Measurements from ENCODE around the gene PRKAG2.
"Not testable (repeated sequence)": the region's sequence is repeated elsewhere in the genome, so short reads cannot be mapped to it uniquely, and the experiment has no call there.

Gene PRKAG2

GRCh38 chr7:151883857-151884256, 6.9 kb upstream of the PRKAG2 start:
- DNase-seq = no peak

GRCh38 chr7:151882734-151883133, 5.8 kb upstream of the PRKAG2 start:
- DNase-seq = no peak

- no peak for DNase-seq
These were observed 3.8 kb upstream of the PRKAG2 start for GRCh38 chr7:151880688-151881087.

GRCh38 chr7:151877911-151878835, 1.3 kb upstream of the PRKAG2 start:
- DNase-seq = no peak

- no peak for DNase-seq
These were observed 695 bp downstream of the PRKAG2 start for GRCh38 chr7:151875942-151876898.

GRCh38 chr7:151874479-151874878, 2.4 kb downstream of the PRKAG2 start:
- not testable (repeated sequence) for DNase-seq

- no peak for DNase-seq
These were observed 3.4 kb downstream of the PRKAG2 start for GRCh38 chr7:151873402-151873965.

- DNase-seq = no peak
These were observed 4.1 kb downstream of the PRKAG2 start for GRCh38 chr7:151872531-151873401.

- DNase-seq = no peak
These were observed 5.0 kb downstream of the PRKAG2 start for GRCh38 chr7:151871904-151872303.

- DNase-seq = no peak
These were observed 5.7 kb downstream of the PRKAG2 start for GRCh38 chr7:151871189-151871735.

- no peak for DNase-seq
These were observed 6.7 kb downstream of the PRKAG2 start for GRCh38 chr7:151869968-151870918.

- DNase-seq = no peak
These were observed 7.5 kb downstream of the PRKAG2 start for GRCh38 chr7:151869455-151869854.

GRCh38 chr7:151869109-151869428, 7.8 kb downstream of the PRKAG2 start:
- no peak for DNase-seq

GRCh38 chr7:151868396-151869108, 8.4 kb downstream of the PRKAG2 start:
- DNase-seq = no peak

GRCh38 chr7:151867912-151868311, 9.0 kb downstream of the PRKAG2 start:
- DNase-seq = no peak

- no peak for DNase-seq
These were observed 9.9 kb downstream of the PRKAG2 start for GRCh38 chr7:151866761-151867655.

GRCh38 chr7:151866028-151866427, 10.9 kb downstream of the PRKAG2 start:
- DNase-seq = no peak

GRCh38 chr7:151865070-151865670, 11.7 kb downstream of the PRKAG2 start:
- no peak for DNase-seq

- DNase-seq = no peak
These were observed 12.4 kb downstream of the PRKAG2 start for GRCh38 chr7:151864561-151864960.

All from SIG-M5 (cell line).